A549 (cell line): ENCODE results near the gene TPCN2.

Source experiments
- ELK1 ChIP-seq: fragments of 150-350 bp; IDR thresholded peaks from 2 replicates; pipeline ENCODE4 v1.6.1; 2014; ENCODE audit warnings: low read depth, mild to moderate bottlenecking, low read length
- EP300 ChIP-seq, 2 experiments: fragments of >200 bp; sonication (Bioruptor Twin); formaldehyde crosslinking; IDR thresholded peaks; 2 replicates in 1 of 2; 3 replicates in 1 of 2; pipeline ENCODE4 v1.6.1; 2016 to 2017
- ESRRA ChIP-seq: fragments of 150-350 bp; IDR thresholded peaks from 2 replicates; pipeline ENCODE4 v1.6.1; 2014; ENCODE audit warnings: mild to moderate bottlenecking, low read length, borderline replicate concordance
- MAZ ChIP-seq: fragments of 150-350 bp; IDR thresholded peaks from 2 replicates; pipeline ENCODE4 v1.6.1; 2014; ENCODE audit warnings: antibody characterized with exemption, low read depth, low read length, borderline replicate concordance
- NFE2L2 ChIP-seq: fragments of 150-350 bp; conservative IDR thresholded peaks from 2 replicates; pipeline ENCODE4 v1.6.1; 2014; ENCODE audit warnings: low read length
- PBX3 ChIP-seq: IDR thresholded peaks from 2 replicates; pipeline ENCODE4 v1.6.1; 2012
- POLR2A ChIP-seq: IDR thresholded peaks from 2 replicates; pipeline ENCODE4 v1.6.1; 2012; ENCODE audit warnings: mild to moderate bottlenecking, low read length
- TF ChIP-seq, protein P1 (sequence below): fragments of >200 bp; sonication (Bioruptor Twin); formaldehyde crosslinking; IDR thresholded peaks from 3 replicates; pipeline ENCODE4 v1.5.1; 2016
- TF ChIP-seq, protein P2 (sequence below): IDR thresholded peaks from 2 replicates; pipeline ENCODE4 v1.6.1; 2012; ENCODE audit warnings: low read depth, borderline replicate concordance

- TF ChIP-seq, protein P1, sequence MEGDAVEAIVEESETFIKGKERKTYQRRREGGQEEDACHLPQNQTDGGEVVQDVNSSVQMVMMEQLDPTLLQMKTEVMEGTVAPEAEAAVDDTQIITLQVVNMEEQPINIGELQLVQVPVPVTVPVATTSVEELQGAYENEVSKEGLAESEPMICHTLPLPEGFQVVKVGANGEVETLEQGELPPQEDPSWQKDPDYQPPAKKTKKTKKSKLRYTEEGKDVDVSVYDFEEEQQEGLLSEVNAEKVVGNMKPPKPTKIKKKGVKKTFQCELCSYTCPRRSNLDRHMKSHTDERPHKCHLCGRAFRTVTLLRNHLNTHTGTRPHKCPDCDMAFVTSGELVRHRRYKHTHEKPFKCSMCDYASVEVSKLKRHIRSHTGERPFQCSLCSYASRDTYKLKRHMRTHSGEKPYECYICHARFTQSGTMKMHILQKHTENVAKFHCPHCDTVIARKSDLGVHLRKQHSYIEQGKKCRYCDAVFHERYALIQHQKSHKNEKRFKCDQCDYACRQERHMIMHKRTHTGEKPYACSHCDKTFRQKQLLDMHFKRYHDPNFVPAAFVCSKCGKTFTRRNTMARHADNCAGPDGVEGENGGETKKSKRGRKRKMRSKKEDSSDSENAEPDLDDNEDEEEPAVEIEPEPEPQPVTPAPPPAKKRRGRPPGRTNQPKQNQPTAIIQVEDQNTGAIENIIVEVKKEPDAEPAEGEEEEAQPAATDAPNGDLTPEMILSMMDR, result no peak
- TF ChIP-seq ESRRA, result no peak
- no peak for TF ChIP-seq PBX3
- no peak for TF ChIP-seq EP300 (IDR thresholded peaks at IDR 0.05)
- TF ChIP-seq ELK1, result no peak
- TF ChIP-seq, protein P2, sequence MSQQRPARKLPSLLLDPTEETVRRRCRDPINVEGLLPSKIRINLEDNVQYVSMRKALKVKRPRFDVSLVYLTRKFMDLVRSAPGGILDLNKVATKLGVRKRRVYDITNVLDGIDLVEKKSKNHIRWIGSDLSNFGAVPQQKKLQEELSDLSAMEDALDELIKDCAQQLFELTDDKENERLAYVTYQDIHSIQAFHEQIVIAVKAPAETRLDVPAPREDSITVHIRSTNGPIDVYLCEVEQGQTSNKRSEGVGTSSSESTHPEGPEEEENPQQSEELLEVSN, result no peak
- TF ChIP-seq NFE2L2, result no peak
- no peak for TF ChIP-seq POLR2A
- TF ChIP-seq MAZ, result no peak
Observed at GRCh38 chr11:69153661-69154060, 104.9 kb downstream of the TPCN2 start.
